ENCODE measurements around the gene GJD2.

The GJD2 gene

GRCh38 chr15:34753236-34753894 lies 1.4 kb downstream of the GJD2 start:
- DNase-seq (ENCODE audit: low spot score), result no peak
- TF ChIP-seq CTCF (IDR thresholded peaks at IDR 0.05; ENCODE audit: extremely low read depth, insufficient read depth, missing control alignments), result no peak
- in situ Hi-C loops (cut with MboI; ENCODE audit: low pct_unique_long_range_greater_than_20kb, low sequenced_read_pairs, unreplicated experiment), result no loop called here

GRCh38 chr15:34749691-34750090 lies 5.1 kb downstream of the GJD2 start:
- DNase-seq (ENCODE audit: low spot score), result no peak
- TF ChIP-seq CTCF (IDR thresholded peaks at IDR 0.05; ENCODE audit: extremely low read depth, insufficient read depth, missing control alignments), result no peak
- in situ Hi-C loops (cut with MboI; ENCODE audit: low pct_unique_long_range_greater_than_20kb, low sequenced_read_pairs, unreplicated experiment), result no loop called here

- no peak for TF ChIP-seq CTCF (IDR thresholded peaks at IDR 0.05; ENCODE audit: extremely low read depth, insufficient read depth, missing control alignments)
- in situ Hi-C loops (cut with MboI; ENCODE audit: low pct_unique_long_range_greater_than_20kb, low sequenced_read_pairs, unreplicated experiment), result no loop called here
- DNase-seq (ENCODE audit: low spot score), result no peak
Measured at GRCh38 chr15:34739346-34739745, 15.5 kb downstream of the GJD2 start.

- DNase-seq (ENCODE audit: low spot score), result no peak
- no peak for TF ChIP-seq CTCF (IDR thresholded peaks at IDR 0.05; ENCODE audit: extremely low read depth, insufficient read depth, missing control alignments)
- in situ Hi-C loops (cut with MboI; ENCODE audit: low pct_unique_long_range_greater_than_20kb, low sequenced_read_pairs, unreplicated experiment), result no loop called here
Measured at GRCh38 chr15:34738002-34738401, 16.8 kb downstream of the GJD2 start.

- in situ Hi-C loops (cut with MboI; ENCODE audit: low pct_unique_long_range_greater_than_20kb, low sequenced_read_pairs, unreplicated experiment), result no loop called here
- DNase-seq (ENCODE audit: low spot score), result no peak
- TF ChIP-seq CTCF (IDR thresholded peaks at IDR 0.05; ENCODE audit: extremely low read depth, insufficient read depth, missing control alignments), result no peak
Measured at GRCh38 chr15:34737477-34737876, 17.3 kb downstream of the GJD2 start.

GRCh38 chr15:34734303-34734702 lies 20.5 kb downstream of the GJD2 start:
- TF ChIP-seq CTCF (IDR thresholded peaks at IDR 0.05; ENCODE audit: extremely low read depth, insufficient read depth, missing control alignments), result no peak
- in situ Hi-C loops (cut with MboI; ENCODE audit: low pct_unique_long_range_greater_than_20kb, low sequenced_read_pairs, unreplicated experiment), result no loop called here
- DNase-seq (ENCODE audit: low spot score), result no peak
